HUES6 (cell line): ENCODE measurements around the gene GLUD2.
"Not testable (repeated sequence)": the region's sequence is repeated elsewhere in the genome, so short reads cannot be mapped to it uniquely, and the experiment has no call there.

Source experiments
- H3K27ac ChIP-seq: 2 replicates; pipeline ENCODE4 v1.7.0; 2013; ENCODE audit warnings: low read depth, mild to moderate bottlenecking, low read length, inconsistent platforms
- H3K27me3 ChIP-seq: 2 replicates; pipeline ENCODE4 v1.6.1; 2013; ENCODE audit warnings: low read length; ENCODE audit not compliant: control insufficient read depth, insufficient read depth
- H3K36me3 ChIP-seq: 2 replicates; pipeline ENCODE4 v1.6.1; 2013; ENCODE audit warnings: low read length; ENCODE audit not compliant: control insufficient read depth, insufficient read depth
- H3K4me1 ChIP-seq: 2 replicates; pipeline ENCODE4 v1.6.1; 2013; ENCODE audit warnings: low read length; ENCODE audit not compliant: control insufficient read depth, insufficient read depth
- H3K4me3 ChIP-seq: 2 replicates; pipeline ENCODE4 v1.5.1; 2013; ENCODE audit warnings: low read depth, low read length
- H3K9ac ChIP-seq: one replicate; pipeline ENCODE4 v1.6.1; 2013; ENCODE audit warnings: mild to moderate bottlenecking, low read length
- H3K9me3 ChIP-seq: 2 replicates; pipeline ENCODE4 v1.6.1; 2013; ENCODE audit warnings: low read depth, low read length; ENCODE audit not compliant: control insufficient read depth, insufficient read depth

The GLUD2 gene

DNA sequence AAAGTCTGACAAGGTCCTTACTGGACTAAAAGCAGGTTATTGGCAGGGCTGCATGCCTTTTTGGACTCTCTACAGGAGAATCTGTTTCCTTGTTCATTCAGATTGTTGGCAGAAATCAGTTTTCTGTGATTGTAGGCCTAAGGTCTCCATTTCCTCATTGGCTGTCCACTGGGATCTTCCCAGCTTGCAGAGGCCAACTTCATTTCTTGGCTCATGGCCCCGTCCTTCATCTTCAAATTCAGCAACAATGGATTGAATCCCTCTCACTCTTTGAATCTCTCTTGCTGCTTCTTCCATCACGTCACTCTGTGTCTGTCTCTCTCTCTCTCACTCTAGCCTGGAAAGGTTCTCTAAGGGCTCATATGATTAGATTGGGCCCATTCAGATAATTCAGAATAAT, 14.9 kb upstream of the GLUD2 start:
- Histone ChIP-seq H3K4me3 (no peak overlapping the region), H3K36me3 (no peaks in the 10 kb centered on the region), H3K27ac (no peak overlapping the region), H3K9ac (no peak overlapping the region), H3K27me3 (peaks cover 13% of the 10 kb centered on the region), H3K4me1 (no peaks in the 10 kb centered on the region), H3K9me3 (no peaks in the 10 kb centered on the region)

- Histone ChIP-seq H3K4me1 (no peaks in the 10 kb centered on the region), H3K27ac (no peak overlapping the region), H3K4me3 (no peak overlapping the region), H3K9ac (no peak overlapping the region), H3K27me3 (no peaks in the 10 kb centered on the region; the same call in 1 of the 2 replicates), H3K36me3 (no peaks in the 10 kb centered on the region), H3K9me3 (no peaks in the 10 kb centered on the region)
Measured at GRCh38 chrX:121036137-121036536, 11.3 kb upstream of the GLUD2 start.

- H3K4me1 ChIP-seq: no peaks in the 10 kb centered on the region
- H3K27ac ChIP-seq: no peak overlapping the region
- H3K27me3 ChIP-seq: no peaks in the 10 kb centered on the region; the same call in 1 of the 2 replicates
- H3K36me3 ChIP-seq: no peaks in the 10 kb centered on the region
- H3K9ac ChIP-seq: no peak overlapping the region
- no peaks in the 10 kb centered on the region for H3K9me3 ChIP-seq
- no peak overlapping the region for H3K4me3 ChIP-seq
Measured at GRCh38 chrX:121036951-121037350, 10.5 kb upstream of the GLUD2 start.

- Histone ChIP-seq H3K4me3 (no peak overlapping the region), H3K9ac (no peak overlapping the region), H3K27ac (no peak overlapping the region), H3K9me3 (no peaks in the 10 kb centered on the region), H3K36me3 (no peaks in the 10 kb centered on the region), H3K27me3 (peaks cover 52% of the 10 kb centered on the region), H3K4me1 (no peaks in the 10 kb centered on the region)
Measured at GRCh38 chrX:121050781-121051180, 3.4 kb downstream of the GLUD2 start.

DNA sequence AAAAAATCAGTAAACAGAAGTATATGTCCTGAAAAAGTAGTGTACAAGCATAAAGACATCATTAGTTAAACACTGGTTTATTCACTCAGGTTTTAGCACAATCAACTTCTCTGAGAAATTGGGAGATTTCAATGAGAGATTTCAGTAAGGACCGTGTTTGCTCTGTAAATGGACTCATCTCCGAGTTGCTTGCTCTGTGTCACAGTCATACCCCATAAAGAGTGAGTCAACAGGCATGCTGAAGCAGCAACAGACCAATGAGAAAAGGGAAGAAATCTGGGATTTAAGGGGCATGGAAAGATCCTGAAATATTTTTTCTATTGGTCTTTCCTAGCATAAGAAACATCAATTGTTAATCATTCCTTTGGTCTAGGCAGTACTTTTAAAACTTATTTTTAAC, 4.7 kb downstream of the GLUD2 start:
- Histone ChIP-seq H3K27ac (no peak overlapping the region), H3K4me3 (no peak overlapping the region), H3K27me3 (peaks cover 43% of the 10 kb centered on the region), H3K9me3 (no peaks in the 10 kb centered on the region), H3K4me1 (no peaks in the 10 kb centered on the region), H3K36me3 (no peaks in the 10 kb centered on the region), H3K9ac (no peak overlapping the region)

DNA sequence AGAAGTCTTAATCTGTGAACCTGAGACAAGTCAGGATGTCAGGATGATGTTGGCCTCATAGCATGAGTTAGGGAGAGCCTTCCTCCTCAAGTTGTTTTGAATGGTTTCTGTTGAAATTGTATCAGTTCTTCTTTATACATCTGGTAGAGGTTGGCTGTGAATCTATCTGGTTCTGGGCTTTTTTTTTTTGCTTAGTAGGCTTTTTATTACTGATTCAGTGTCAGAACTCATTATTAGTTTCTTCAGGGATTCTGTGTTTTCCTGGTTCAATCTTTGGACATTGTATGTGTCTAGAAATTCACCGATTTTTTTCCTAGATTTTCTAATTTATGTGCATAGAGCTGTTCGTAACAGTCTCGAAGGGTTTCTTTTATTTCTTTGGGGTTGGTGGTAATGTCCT, 14.9 kb downstream of the GLUD2 start:
- peaks cover 5% of the 10 kb centered on the region for H3K27me3 ChIP-seq
- no peaks in the 10 kb centered on the region for H3K9me3 ChIP-seq

GRCh38 chrX:121064579-121064978, 17.2 kb downstream of the GLUD2 start:
- no peak overlapping the region for H3K9ac ChIP-seq
- H3K4me3 ChIP-seq: no peak overlapping the region
- H3K27ac ChIP-seq: no peak overlapping the region
- H3K36me3 ChIP-seq: no peaks in the 10 kb centered on the region
- no peaks in the 10 kb centered on the region for H3K4me1 ChIP-seq
- peaks cover 4% of the 10 kb centered on the region for H3K27me3 ChIP-seq
- no peaks in the 10 kb centered on the region for H3K9me3 ChIP-seq

More for the DNA sequence above, 14.9 kb downstream of the GLUD2 start:
- no peak overlapping the region for H3K27ac ChIP-seq
- no peak overlapping the region for H3K4me3 ChIP-seq
- H3K36me3 ChIP-seq: no peaks in the 10 kb centered on the region
- no peaks in the 10 kb centered on the region for H3K4me1 ChIP-seq
- H3K9ac ChIP-seq: no peak overlapping the region

DNA sequence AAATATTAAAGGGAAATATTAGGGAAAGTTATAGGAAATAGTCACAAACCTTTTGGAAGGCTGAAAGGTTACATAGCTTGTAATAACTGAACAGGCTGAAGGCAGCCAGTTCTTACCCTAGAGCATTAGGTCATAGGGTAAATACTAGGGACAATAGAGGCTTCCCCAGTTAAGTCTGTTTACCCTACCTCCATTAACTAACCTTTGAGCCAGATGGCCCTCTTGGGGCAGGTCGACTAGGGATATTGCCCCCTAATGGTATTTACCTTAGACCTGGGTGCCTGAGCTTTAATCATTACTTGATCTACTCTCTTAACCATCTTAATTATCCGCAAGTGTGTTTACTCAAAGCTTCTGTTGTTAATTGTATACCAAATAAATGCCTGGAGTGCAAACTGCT, 36.8 kb downstream of the GLUD2 start:
- H3K9ac ChIP-seq, H3K36me3 ChIP-seq, H3K27me3 ChIP-seq: not testable (repeated sequence)

GRCh38 chrX:121084903-121085611, 37.6 kb downstream of the GLUD2 start:
- Histone ChIP-seq H3K4me3 (no peak overlapping the region), H3K9ac (no peak overlapping the region), H3K36me3 (no peaks in the 10 kb centered on the region), H3K27me3 (peaks cover 3% of the 10 kb centered on the region; the same call in 1 of the 2 replicates), H3K4me1 (no peaks in the 10 kb centered on the region), H3K27ac (no peak overlapping the region), H3K9me3 (peaks cover 14% of the 10 kb centered on the region)

More for the DNA sequence above, 36.8 kb downstream of the GLUD2 start:
- H3K4me1 ChIP-seq, H3K27ac ChIP-seq, H3K4me3 ChIP-seq: not testable (repeated sequence)
- H3K9me3 ChIP-seq: peaks cover 14% of the 10 kb centered on the region

DNA sequence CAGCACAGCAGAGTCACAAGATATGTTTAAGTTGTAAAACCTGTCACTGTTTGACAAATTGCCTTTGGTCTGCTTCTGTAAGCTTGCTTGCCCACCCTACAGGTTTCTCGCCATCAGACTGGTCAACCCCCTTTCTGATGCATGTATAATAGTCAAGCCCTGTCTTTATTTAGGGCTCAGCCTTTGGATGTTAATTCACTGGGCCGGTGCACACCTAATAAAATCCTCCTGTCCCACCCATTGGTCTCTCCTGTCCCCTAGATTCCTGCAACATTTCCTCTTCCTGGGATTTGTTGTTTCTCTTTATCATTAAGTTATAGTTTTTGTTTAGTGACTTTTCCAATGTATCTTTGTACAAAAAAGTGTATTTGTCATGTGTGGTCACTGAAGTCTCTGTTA, 38.2 kb downstream of the GLUD2 start:
- Histone ChIP-seq H3K9me3 (peaks cover 14% of the 10 kb centered on the region), H3K4me3 (no peak overlapping the region), H3K27ac (no peak overlapping the region), H3K9ac (no peak overlapping the region), H3K27me3 (peaks cover 3% of the 10 kb centered on the region; the same call in 1 of the 2 replicates), H3K4me1 (no peaks in the 10 kb centered on the region), H3K36me3 (no peaks in the 10 kb centered on the region)

DNA sequence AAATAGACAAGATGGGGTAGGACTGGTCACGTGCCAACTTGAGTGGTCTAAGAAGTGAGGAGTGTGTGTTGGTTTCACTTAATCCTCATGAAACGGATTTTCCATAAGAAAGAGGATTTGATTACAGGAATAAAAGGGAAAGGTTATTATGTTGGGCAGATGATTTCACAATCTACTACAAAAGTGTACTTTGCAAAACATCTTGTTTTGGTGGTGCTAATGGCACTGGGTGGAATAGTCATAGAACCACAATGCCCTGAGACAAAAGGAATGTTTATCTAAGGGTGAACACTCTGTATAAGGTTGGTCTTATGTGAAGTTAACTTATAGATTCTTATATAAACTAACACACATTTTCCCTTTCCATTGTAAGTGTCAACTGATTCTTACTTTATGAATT, 45.6 kb downstream of the GLUD2 start:
- Histone ChIP-seq H3K9me3 (no peaks in the 10 kb centered on the region), H3K27ac (no peak overlapping the region), H3K4me3 (no peak overlapping the region), H3K36me3 (no peaks in the 10 kb centered on the region), H3K9ac (no peak overlapping the region), H3K27me3 (peaks cover 3% of the 10 kb centered on the region; the same call in 1 of the 2 replicates), H3K4me1 (no peaks in the 10 kb centered on the region)
